IPS DF 6.9 (cell line): Measurements from ENCODE around the gene TCF7L2.

ENCODE experiments used
- DNase-seq: peaks from one replicate; pipeline ENCODE4 v3.0.0-alpha.2; 2013; ENCODE audit warnings: low read depth, low spot score
- H3K27ac ChIP-seq: one replicate; pipeline ENCODE4 v1.5.1; 2013; ENCODE audit warnings: low read length, control low read depth
- H3K27me3 ChIP-seq: 2 replicates; pipeline ENCODE4 v1.6.1; 2013; ENCODE audit warnings: mild to moderate bottlenecking, low read length; ENCODE audit not compliant: control insufficient read depth, insufficient read depth
- H3K36me3 ChIP-seq: 2 replicates; pipeline ENCODE4 v1.6.1; 2013; ENCODE audit warnings: low read length; ENCODE audit not compliant: control insufficient read depth, insufficient read depth
- H3K4me1 ChIP-seq: 2 replicates; pipeline ENCODE4 v1.6.1; 2013; ENCODE audit warnings: low read length; ENCODE audit not compliant: control insufficient read depth, insufficient read depth
- H3K4me3 ChIP-seq: 2 replicates; pipeline ENCODE4 v1.5.1; 2013; ENCODE audit warnings: mild to moderate bottlenecking, low read length
- H3K9me3 ChIP-seq: 2 replicates; pipeline ENCODE4 v1.6.1; 2013; ENCODE audit warnings: low read length, inconsistent platforms; ENCODE audit not compliant: control insufficient read depth, insufficient read depth
- WGBS: extraction: QIAGEN DNeasy Blood & Tissue Kit; methylation state at CpG from one replicate; pipeline ENCODE4 v1.1.7; 2013; ENCODE audit warnings: mixed read lengths, missing lambda C conversion rate; ENCODE audit not compliant: insufficient read length, insufficient coverage; 5-methylcytosine and 5-hydroxymethylcytosine counted together

TCF7L2 gene

GRCh38 chr10:113121153-113121552, 171.1 kb downstream of the TCF7L2 start:
- DNase-seq: no peak
- H3K27me3 ChIP-seq: no peaks in the 10 kb centered on the region
- H3K36me3 ChIP-seq: no peaks in the 10 kb centered on the region
- no peak overlapping the region for H3K27ac ChIP-seq
- no peak overlapping the region for H3K4me3 ChIP-seq
- H3K4me1 ChIP-seq: no peaks in the 10 kb centered on the region; the same call in 1 of the 2 replicates
- no CpG with 5 or more reads among the region's 7 CpGs for WGBS
- H3K9me3 ChIP-seq: no peaks in the 10 kb centered on the region

- no peaks in the 10 kb centered on the region for H3K27me3 ChIP-seq
- H3K9me3 ChIP-seq: no peaks in the 10 kb centered on the region
- peaks cover 1% of the 10 kb centered on the region for H3K4me1 ChIP-seq
- WGBS: no CpG with 5 or more reads among the region's 9 CpGs
- DNase-seq: no peak
- no peaks in the 10 kb centered on the region for H3K36me3 ChIP-seq
- H3K4me3 ChIP-seq: no peak overlapping the region
- no peak overlapping the region for H3K27ac ChIP-seq
Measured at GRCh38 chr10:113122947-113123346, 172.9 kb downstream of the TCF7L2 start.

- WGBS: no CpG with 5 or more reads among the region's 11 CpGs
- DNase-seq: no peak
- peaks cover 6% of the 10 kb centered on the region for H3K4me1 ChIP-seq
Measured at GRCh38 chr10:113124724-113125123, 174.7 kb downstream of the TCF7L2 start.

GRCh38 chr10:113125612-113126011, 175.6 kb downstream of the TCF7L2 start:
- H3K27ac ChIP-seq: no peak overlapping the region
- no peaks in the 10 kb centered on the region for H3K9me3 ChIP-seq
- no peaks in the 10 kb centered on the region for H3K36me3 ChIP-seq
- H3K27me3 ChIP-seq: no peaks in the 10 kb centered on the region
- no peak for DNase-seq
- H3K4me3 ChIP-seq: no peak overlapping the region
- no CpG with 5 or more reads among the region's 6 CpGs for WGBS
- H3K4me1 ChIP-seq: peaks cover 8% of the 10 kb centered on the region

More at GRCh38 chr10:113124724-113125123, 174.7 kb downstream of the TCF7L2 start:
- Histone ChIP-seq H3K36me3 (no peaks in the 10 kb centered on the region), H3K27ac (no peak overlapping the region), H3K27me3 (no peaks in the 10 kb centered on the region), H3K9me3 (no peaks in the 10 kb centered on the region), H3K4me3 (no peak overlapping the region)

- no peaks in the 10 kb centered on the region for H3K27me3 ChIP-seq
- no peak overlapping the region for H3K27ac ChIP-seq
- peaks cover 9% of the 10 kb centered on the region for H3K4me1 ChIP-seq
- no peaks in the 10 kb centered on the region for H3K9me3 ChIP-seq
- no peak overlapping the region for H3K4me3 ChIP-seq
- no CpG with 5 or more reads among the region's 53 CpGs for WGBS
- H3K36me3 ChIP-seq: no peaks in the 10 kb centered on the region
- no peak for DNase-seq
Measured at GRCh38 chr10:113126229-113127201, 176.5 kb downstream of the TCF7L2 start.

- DNase-seq: no peak
- H3K4me3 ChIP-seq: no peak overlapping the region
- 100% methylated on average over 1 of the region's 11 CpGs for WGBS
- H3K27me3 ChIP-seq: no peaks in the 10 kb centered on the region
- no peaks in the 10 kb centered on the region for H3K9me3 ChIP-seq
- no peaks in the 10 kb centered on the region for H3K36me3 ChIP-seq
- H3K27ac ChIP-seq: no peak overlapping the region
- H3K4me1 ChIP-seq: peaks cover 11% of the 10 kb centered on the region
Measured at GRCh38 chr10:113127261-113127900, 177.3 kb downstream of the TCF7L2 start.

- Histone ChIP-seq H3K36me3 (no peaks in the 10 kb centered on the region), H3K4me3 (no peak overlapping the region), H3K9me3 (no peaks in the 10 kb centered on the region), H3K27ac (no peak overlapping the region), H3K4me1 (peaks cover 11% of the 10 kb centered on the region), H3K27me3 (no peaks in the 10 kb centered on the region)
- no peak for DNase-seq
- no CpG with 5 or more reads among the region's 6 CpGs for WGBS
Measured at GRCh38 chr10:113127901-113128283, 177.8 kb downstream of the TCF7L2 start.

- H3K4me1 ChIP-seq: peaks cover 11% of the 10 kb centered on the region
- no peaks in the 10 kb centered on the region for H3K36me3 ChIP-seq
- WGBS: no CpG with 5 or more reads among the region's 11 CpGs
- no peaks in the 10 kb centered on the region for H3K27me3 ChIP-seq
- no peak overlapping the region for H3K27ac ChIP-seq
- H3K4me3 ChIP-seq: no peak overlapping the region
- H3K9me3 ChIP-seq: no peaks in the 10 kb centered on the region
- no peak for DNase-seq
Measured at GRCh38 chr10:113128450-113129070, 178.5 kb downstream of the TCF7L2 start.

- Histone ChIP-seq H3K9me3 (no peaks in the 10 kb centered on the region), H3K27me3 (no peaks in the 10 kb centered on the region), H3K27ac (no peak overlapping the region), H3K4me1 (peaks cover 13% of the 10 kb centered on the region), H3K36me3 (no peaks in the 10 kb centered on the region), H3K4me3 (no peak overlapping the region)
- WGBS: no CpG with 5 or more reads among the region's 7 CpGs
- DNase-seq: no peak
Measured at GRCh38 chr10:113129117-113129516, 179.1 kb downstream of the TCF7L2 start.

GRCh38 chr10:113130014-113130641, 180.1 kb downstream of the TCF7L2 start:
- Histone ChIP-seq H3K27ac (no peak overlapping the region), H3K9me3 (no peaks in the 10 kb centered on the region), H3K4me3 (no peak overlapping the region), H3K4me1 (peaks cover 18% of the 10 kb centered on the region), H3K27me3 (no peaks in the 10 kb centered on the region), H3K36me3 (no peaks in the 10 kb centered on the region)
- WGBS: no CpG with 5 or more reads among the region's 5 CpGs
- no peak for DNase-seq
